GM12878 (cell line): Measurements from ENCODE around the gene RAMP2. TPM values are rescaled to one million over a fixed set of nuclear protein-coding genes. Genes with fewer than 3 reads are reported as not detected.
A peak's percentile ranks its signal among the peaks of the same experiment; 100 is the strongest.

Experiments used
- CBFB ChIP-seq: IDR thresholded peaks from 2 replicates; pipeline ENCODE4 v1.6.1; 2016; ENCODE audit warnings: antibody characterized with exemption, low read depth
- CREM ChIP-seq: IDR thresholded peaks from 2 replicates; pipeline ENCODE4 v1.6.1; 2014; ENCODE audit warnings: antibody characterized with exemption, low read depth
- ELK1 ChIP-seq: IDR thresholded peaks from 2 replicates; pipeline ENCODE4 v1.6.1; 2012; ENCODE audit warnings: low read depth, low read length, improper control_type of control experiment
- FOXM1 ChIP-seq: IDR thresholded peaks from 2 replicates; pipeline ENCODE4 v1.6.1; 2012; ENCODE audit warnings: low read depth, mild to moderate bottlenecking, inconsistent platforms, low read length, moderate library complexity
- HDAC6 ChIP-seq: fragments of 200-600 bp; sonication (generic); IDR thresholded peaks from one replicate; pipeline ENCODE4 v1.8.0; 2017; ENCODE audit warnings: antibody characterized with exemption; ENCODE audit not compliant: unreplicated experiment
- IKZF2 ChIP-seq, 2 experiments: fragments of 450-650 bp; IDR thresholded peaks; 2 replicates each; pipeline ENCODE4 v1.6.1; 2017; ENCODE audit warnings: mild to moderate bottlenecking in 2 of 2, moderate library complexity in 2 of 2
- IRF5 ChIP-seq: fragments of 450-650 bp; IDR thresholded peaks from 2 replicates; pipeline ENCODE4 v1.6.1; 2017; ENCODE audit warnings: borderline replicate concordance
- JUNB ChIP-seq: IDR thresholded peaks from 2 replicates; pipeline ENCODE4 v1.6.1; 2016; ENCODE audit warnings: antibody characterized with exemption, mild to moderate bottlenecking
- LARP7 ChIP-seq: fragments of 450-650 bp; IDR thresholded peaks from 2 replicates; pipeline ENCODE4 v1.6.1; 2017; ENCODE audit warnings: mild to moderate bottlenecking
- RB1 ChIP-seq: fragments of 450-650 bp; formaldehyde crosslinking; IDR thresholded peaks from 2 replicates; pipeline ENCODE4 v1.6.1; 2017; ENCODE audit warnings: mild to moderate bottlenecking, borderline replicate concordance
- SIX5 ChIP-seq: IDR thresholded peaks from 2 replicates; pipeline ENCODE4 v1.6.1; 2011; ENCODE audit warnings: mild to moderate bottlenecking, low read depth, low read length, moderate library complexity; ENCODE audit not compliant: severe bottlenecking
- SMARCA5 ChIP-seq: fragments of 450-650 bp; IDR thresholded peaks from 2 replicates; pipeline ENCODE4 v1.6.1; 2017; ENCODE audit warnings: mild to moderate bottlenecking
- SP1 ChIP-seq: IDR thresholded peaks from one replicate; pipeline ENCODE4 v1.6.1; 2011; ENCODE audit warnings: low read depth, low read length
- STAT3 ChIP-seq: IDR thresholded peaks from 2 replicates; pipeline ENCODE4 v1.6.1; 2011; ENCODE audit warnings: low read depth, low read length, improper control_type of control experiment
- TAF1 ChIP-seq: IDR thresholded peaks from 2 replicates; pipeline ENCODE4 v1.6.1; 2011; ENCODE audit warnings: mild to moderate bottlenecking, low read depth, low read length, borderline replicate concordance
- TCF7 ChIP-seq: IDR thresholded peaks from 2 replicates; pipeline ENCODE4 v1.6.1; 2014; ENCODE audit warnings: antibody characterized with exemption, borderline replicate concordance
- YY1 ChIP-seq: IDR thresholded peaks from 2 replicates; pipeline ENCODE4 v1.6.1; 2011; ENCODE audit warnings: low read depth, mild to moderate bottlenecking, low read length
- polyA plus RNA-seq, 11 experiments: library from polyadenylated mRNA; depleted of rRNA in 4 of 11; unstranded in 6 of 11; stranded (reverse) in 5 of 11; fragments of >200 nt; fragmentation: Nextera tagmentation in 4 of 11; fragmentation: Illumina TruSeq in 1 of 11; extraction: Ambion mirVana in 4 of 11; extraction: Trizol in 1 of 11; gene quantifications; 1 replicate in 1 of 11; 2 replicates in 10 of 11; pipeline versions ENCODE4 v1.2.1 to v1.2.3, GENCODE V29; 2011 to 2016; ENCODE audit warnings: inconsistent platforms in 2 of 11, missing spikeins in 2 of 11, low read depth in 1 of 11
- total RNA-seq, 4 experiments: library from RNA; depleted of rRNA in 3 of 4; stranded (reverse); fragments of >200 nt in 3 of 4; fragmentation: Illumina TruSeq in 1 of 4; extraction: Trizol in 1 of 4; gene quantifications; 2 replicates each; pipeline versions ENCODE4 v1.2.1 to v1.2.3, GENCODE V29; 2013 to 2021
- TF ChIP-seq, protein P1 (sequence below): fragments of 450-650 bp; IDR thresholded peaks from 2 replicates; pipeline ENCODE4 v1.6.1; 2016; ENCODE audit warnings: mild to moderate bottlenecking
- TF ChIP-seq, protein P2 (sequence below): fragments of 450-650 bp; conservative IDR thresholded peaks from 2 replicates; pipeline ENCODE4 v1.6.1; 2017; ENCODE audit warnings: mild to moderate bottlenecking, moderate library complexity

Gene RAMP2
- total and polyA plus RNA-seq, 10 of the 15 experiments (the other 5 are each of a cell fraction or from before 2014, with no cell fraction given): 0.14 to 0.32 (median 0.21) TPM; not detected in 4

DNA sequence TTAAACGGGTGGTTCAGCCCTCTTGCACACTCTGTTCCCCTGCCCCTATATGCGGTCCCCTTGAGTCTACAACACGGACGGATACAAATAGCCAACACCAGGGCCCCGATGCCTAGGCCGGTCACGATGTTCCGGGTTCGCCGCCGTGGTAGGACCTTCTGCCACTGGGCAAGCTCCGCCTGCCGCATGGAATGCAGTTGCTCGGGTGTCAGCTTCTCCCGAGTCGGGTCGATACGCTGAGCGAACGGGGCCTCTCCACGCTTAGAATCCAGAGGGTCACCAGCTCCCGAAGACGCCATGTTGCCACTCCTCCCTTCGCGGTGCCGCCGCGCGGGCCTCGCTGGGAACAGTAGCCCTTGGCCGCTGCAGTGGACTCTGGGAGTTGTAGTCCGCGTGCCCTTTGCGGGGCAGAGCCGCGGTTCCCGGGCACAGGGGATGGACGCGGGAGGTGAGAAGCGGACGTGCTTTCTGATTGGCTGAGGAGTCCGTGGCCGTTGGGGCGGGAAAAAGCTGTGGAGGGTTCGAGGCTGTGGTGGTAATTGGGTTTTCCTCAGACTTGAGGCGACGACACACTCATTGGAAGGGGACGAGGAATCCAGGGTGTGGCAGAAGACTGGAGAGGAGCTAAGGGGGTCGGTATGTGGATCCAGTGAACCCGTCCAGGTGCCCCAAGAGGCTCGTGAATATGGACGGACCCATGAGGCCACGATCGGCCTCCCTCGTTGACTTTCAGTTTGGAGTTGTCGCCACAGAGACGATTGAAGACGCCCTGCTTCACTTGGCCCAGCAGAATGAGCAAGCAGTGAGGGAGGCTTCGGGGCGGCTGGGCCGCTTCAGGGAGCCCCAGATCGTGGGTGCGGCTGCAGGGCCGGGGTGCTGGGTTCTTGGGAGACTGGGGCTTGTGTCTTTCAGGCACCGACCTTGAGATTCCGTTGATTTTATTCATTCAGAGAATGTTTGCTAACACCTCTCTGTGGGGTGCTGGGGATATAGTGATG, 37.7 kb downstream of the RAMP2 start, which contains the start of the genes CNTD1 and COA3 (continued):
- TF ChIP-seq LARP7 (peak; percentile 49; the same call in 1 of the 2 replicates), JUNB (no peak), SP1 (no peak), CREM (peak; percentile 71; the same call in 1 of the 2 replicates), RB1 (peak; percentile 70), IRF5 (no peak), CBFB (peak; percentile 60; the same call in 1 of the 2 replicates), STAT3 (no peak), YY1 (peak; percentile 95), SMARCA5 (0 out of 2 replicates have a peak, but pooled peaks have one; percentile 46), TAF1 (0 out of 2 replicates have a peak, but pooled peaks have one; percentile 64), IKZF2 (IDR thresholded peaks at IDR 0.05) (0 out of 4 replicates have a peak, but pooled peaks of 1 of the 2 experiments have one; percentile 43), ELK1 (no peak), TCF7 (no peak), HDAC6 (no peak), FOXM1 (no peak), SIX5 (peak; percentile 90)
- TF ChIP-seq, protein P1, sequence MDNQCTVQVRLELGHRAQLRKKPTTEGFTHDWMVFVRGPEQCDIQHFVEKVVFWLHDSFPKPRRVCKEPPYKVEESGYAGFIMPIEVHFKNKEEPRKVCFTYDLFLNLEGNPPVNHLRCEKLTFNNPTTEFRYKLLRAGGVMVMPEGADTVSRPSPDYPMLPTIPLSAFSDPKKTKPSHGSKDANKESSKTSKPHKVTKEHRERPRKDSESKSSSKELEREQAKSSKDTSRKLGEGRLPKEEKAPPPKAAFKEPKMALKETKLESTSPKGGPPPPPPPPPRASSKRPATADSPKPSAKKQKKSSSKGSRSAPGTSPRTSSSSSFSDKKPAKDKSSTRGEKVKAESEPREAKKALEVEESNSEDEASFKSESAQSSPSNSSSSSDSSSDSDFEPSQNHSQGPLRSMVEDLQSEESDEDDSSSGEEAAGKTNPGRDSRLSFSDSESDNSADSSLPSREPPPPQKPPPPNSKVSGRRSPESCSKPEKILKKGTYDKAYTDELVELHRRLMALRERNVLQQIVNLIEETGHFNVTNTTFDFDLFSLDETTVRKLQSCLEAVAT: 0 out of 2 replicates have a peak, but pooled peaks have one; percentile 23
- TF ChIP-seq, protein P2, sequence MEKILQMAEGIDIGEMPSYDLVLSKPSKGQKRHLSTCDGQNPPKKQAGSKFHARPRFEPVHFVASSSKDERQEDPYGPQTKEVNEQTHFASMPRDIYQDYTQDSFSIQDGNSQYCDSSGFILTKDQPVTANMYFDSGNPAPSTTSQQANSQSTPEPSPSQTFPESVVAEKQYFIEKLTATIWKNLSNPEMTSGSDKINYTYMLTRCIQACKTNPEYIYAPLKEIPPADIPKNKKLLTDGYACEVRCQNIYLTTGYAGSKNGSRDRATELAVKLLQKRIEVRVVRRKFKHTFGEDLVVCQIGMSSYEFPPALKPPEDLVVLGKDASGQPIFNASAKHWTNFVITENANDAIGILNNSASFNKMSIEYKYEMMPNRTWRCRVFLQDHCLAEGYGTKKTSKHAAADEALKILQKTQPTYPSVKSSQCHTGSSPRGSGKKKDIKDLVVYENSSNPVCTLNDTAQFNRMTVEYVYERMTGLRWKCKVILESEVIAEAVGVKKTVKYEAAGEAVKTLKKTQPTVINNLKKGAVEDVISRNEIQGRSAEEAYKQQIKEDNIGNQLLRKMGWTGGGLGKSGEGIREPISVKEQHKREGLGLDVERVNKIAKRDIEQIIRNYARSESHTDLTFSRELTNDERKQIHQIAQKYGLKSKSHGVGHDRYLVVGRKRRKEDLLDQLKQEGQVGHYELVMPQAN: peak; percentile 85
